Neural cell (in vitro differentiated cells): ENCODE measurements around the gene TUBA8. TPM values are rescaled to one million over a fixed set of nuclear protein-coding genes. Genes with fewer than 3 reads are reported as not detected.
"Not testable (repeated sequence)": the region's sequence is repeated elsewhere in the genome, so short reads cannot be mapped to it uniquely, and the experiment has no call there.

Experiments used
- H2AFZ ChIP-seq: fragments of 200-600, 300-800 bp; sonication (generic), shearing (Covaris generic); 2 replicates; pipeline ENCODE4 v1.6.0; 2014; ENCODE audit warnings: low read depth, mild to moderate bottlenecking, antibody characterized with exemption, low read length, moderate library complexity
- H3F3A ChIP-seq: fragments of 200-600 bp; shearing (Covaris generic); 2 replicates; pipeline ENCODE4 v1.6.1; 2016; ENCODE audit warnings: mild to moderate bottlenecking, moderate library complexity, mixed read lengths, antibody characterized with exemption, low read length; ENCODE audit not compliant: insufficient read depth, poor library complexity, severe bottlenecking
- H3K27ac ChIP-seq: fragments of 200-600, 300-800 bp; sonication (generic), shearing (Covaris generic); 2 replicates; pipeline ENCODE4 v1.5.1; 2014; ENCODE audit warnings: mild to moderate bottlenecking, low read length, moderate library complexity
- H3K27me3 ChIP-seq: fragments of 300-800, 200-600 bp; sonication (generic), shearing (Covaris generic); 2 replicates; pipeline ENCODE4 v1.6.0; 2014; ENCODE audit warnings: mild to moderate bottlenecking, low read depth, low read length, moderate library complexity; ENCODE audit not compliant: insufficient read depth
- H3K36me3 ChIP-seq: fragments of 300-800, 200-600 bp; sonication (generic), shearing (Covaris generic); 2 replicates; pipeline ENCODE4 v1.5.1; 2014; ENCODE audit warnings: mild to moderate bottlenecking, antibody characterized with exemption, low read length, moderate library complexity; ENCODE audit not compliant: insufficient read depth
- H3K4me2 ChIP-seq: fragments of 300-800, 200-600 bp; sonication (generic), shearing (Covaris generic); 2 replicates; pipeline ENCODE4 v1.6.0; 2014; ENCODE audit warnings: mild to moderate bottlenecking, low read length
- H3K4me3 ChIP-seq: fragments of 300-800, 200-600 bp; sonication (generic), shearing (Covaris generic); 2 replicates; pipeline ENCODE4 v1.5.1; 2014; ENCODE audit warnings: mild to moderate bottlenecking, low read length, moderate library complexity
- H3K79me2 ChIP-seq: fragments of 200-600 bp; shearing (Covaris generic); replicated peaks from 2 replicates; pipeline ENCODE4 v1.6.0; 2014; ENCODE audit warnings: mild to moderate bottlenecking, low read length, moderate library complexity; ENCODE audit not compliant: insufficient read depth
- H3K9ac ChIP-seq: fragments of 300-800, 200-600 bp; sonication (generic), shearing (Covaris generic); 2 replicates; pipeline ENCODE4 v1.6.1; 2016; ENCODE audit warnings: mild to moderate bottlenecking, low read length, mixed read lengths
- H3K9me2 ChIP-seq: fragments of 200-600 bp; shearing (Covaris generic); 2 replicates; pipeline ENCODE4 v1.6.1; 2016; ENCODE audit warnings: mild to moderate bottlenecking, low read length, mixed read lengths; ENCODE audit not compliant: insufficient read depth
- H3K9me3 ChIP-seq: fragments of 200-600, 300-800 bp; sonication (generic), shearing (Covaris generic); 2 replicates; pipeline ENCODE4 v1.6.1; 2016; ENCODE audit warnings: mild to moderate bottlenecking, mixed run types, low read length, moderate library complexity, mixed read lengths
- H4K20me1 ChIP-seq: fragments of 200-600 bp; shearing (Covaris generic); 2 replicates; pipeline ENCODE4 v1.6.1; 2016; ENCODE audit warnings: mild to moderate bottlenecking, mixed run types; ENCODE audit not compliant: insufficient read depth
- CTCF ChIP-seq: fragments of 450-650 bp; IDR thresholded peaks from 2 replicates; pipeline ENCODE4 v1.5.1; 2014; ENCODE audit warnings: antibody characterized with exemption, mild to moderate bottlenecking, moderate library complexity; ENCODE audit not compliant: poor library complexity, severe bottlenecking
- EP300 ChIP-seq: fragments of 450-650 bp; conservative IDR thresholded peaks from 2 replicates; pipeline ENCODE4 v1.6.1; 2014; ENCODE audit warnings: antibody characterized with exemption, mild to moderate bottlenecking, moderate library complexity; ENCODE audit not compliant: poor library complexity, severe bottlenecking
- EZH2 ChIP-seq: fragments of 200-600, 300-800 bp; shearing (Covaris generic), sonication (generic); IDR thresholded peaks from 2 replicates; pipeline ENCODE4 v1.6.1; 2014; ENCODE audit warnings: antibody characterized with exemption, low read length, borderline replicate concordance, mild to moderate bottlenecking; ENCODE audit not compliant: insufficient read depth, poor library complexity, severe bottlenecking
- MXI1 ChIP-seq: fragments of 450-650 bp; conservative IDR thresholded peaks from 2 replicates; pipeline ENCODE4 v1.6.1; 2014; ENCODE audit warnings: antibody characterized with exemption, mild to moderate bottlenecking; ENCODE audit not compliant: poor library complexity, severe bottlenecking
- POLR2AphosphoS5 ChIP-seq: IDR thresholded peaks from 2 replicates; pipeline ENCODE4 v1.6.1; 2012
- RAD21 ChIP-seq: fragments of 450-650 bp; conservative IDR thresholded peaks from 2 replicates; pipeline ENCODE4 v1.6.1; 2014; ENCODE audit warnings: antibody characterized with exemption, mild to moderate bottlenecking, moderate library complexity
- REST ChIP-seq: IDR thresholded peaks from 2 replicates; pipeline ENCODE4 v1.6.1; 2012; ENCODE audit warnings: borderline replicate concordance
- SMC3 ChIP-seq: fragments of 450-650 bp; conservative IDR thresholded peaks from 2 replicates; pipeline ENCODE4 v1.6.1; 2014; ENCODE audit warnings: antibody characterized with exemption, mild to moderate bottlenecking, moderate library complexity; ENCODE audit not compliant: poor library complexity
- TAF1 ChIP-seq: IDR thresholded peaks from 2 replicates; pipeline ENCODE4 v1.6.1; 2012; ENCODE audit warnings: low read depth
- polyA plus RNA-seq: library from polyadenylated mRNA; depleted of rRNA; stranded (reverse); fragments of >200 nt; gene quantifications from 2 replicates; pipeline ENCODE4 v1.2.3, GENCODE V29; 2014

Gene TUBA8
- polyA plus RNA-seq, 1 donor from 2014 or later: 1.8 TPM

DNA sequence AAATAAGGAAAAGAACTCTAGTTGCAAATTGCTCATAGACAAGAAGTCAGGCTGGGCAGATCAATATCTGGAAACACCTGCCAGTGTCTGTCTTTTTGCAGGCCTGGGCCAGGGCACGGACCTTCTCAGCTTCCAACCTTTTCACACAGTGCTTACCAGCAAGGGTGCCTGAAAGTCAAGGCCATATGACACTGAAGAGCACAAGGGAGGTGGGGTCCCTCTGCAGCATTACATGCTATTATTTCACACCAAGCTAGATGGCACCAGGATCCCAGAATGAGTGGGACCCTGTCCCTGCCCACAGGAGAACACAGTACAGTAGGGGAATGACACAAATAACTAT, 38.7 kb upstream of the TUBA8 start:
- no peaks in the 10 kb centered on the region for H4K20me1 ChIP-seq
- H3K9me3 ChIP-seq: no peaks in the 10 kb centered on the region
- no peaks in the 10 kb centered on the region for H3K36me3 ChIP-seq
- H3K9me2 ChIP-seq: no peaks in the 10 kb centered on the region
- H2AFZ ChIP-seq: no peak overlapping the region
- H3K4me2 ChIP-seq: no peak overlapping the region
- no peak overlapping the region for H3K4me3 ChIP-seq
- no peak overlapping the region for H3K9ac ChIP-seq
- H3K27ac ChIP-seq: no peak overlapping the region
- no peaks in the 10 kb centered on the region for H3K79me2 ChIP-seq
- H3K27me3 ChIP-seq: no peaks in the 10 kb centered on the region
- TF ChIP-seq EP300 (no peak), REST (no peak), SMC3 (no peak), CTCF (no peak), MXI1 (no peak), RAD21 (no peak), EZH2 (no peak), TAF1 (no peak)
- no peaks in the 10 kb centered on the region for H3F3A ChIP-seq

DNA sequence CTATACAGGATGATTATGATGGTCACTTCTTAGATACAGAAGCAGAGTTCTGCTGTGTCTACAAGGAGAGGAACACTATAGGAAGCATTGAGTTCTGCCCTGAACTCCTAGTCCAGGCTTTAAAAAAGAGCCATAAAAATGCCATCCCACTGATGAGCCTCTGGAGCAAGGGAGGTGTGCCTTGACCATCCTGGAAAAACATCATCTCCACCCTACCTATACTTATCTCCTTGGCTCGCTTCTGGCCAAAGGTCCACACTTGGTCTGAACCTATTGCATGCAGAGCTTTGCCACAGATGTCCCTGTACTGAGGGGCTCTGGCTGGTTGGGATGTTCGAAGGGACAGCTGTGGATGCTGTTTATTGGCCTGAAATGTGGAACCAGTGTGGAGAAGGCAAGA, 37.1 kb upstream of the TUBA8 start:
- no peaks in the 10 kb centered on the region for H3K36me3 ChIP-seq
- TF ChIP-seq TAF1 (no peak), CTCF (no peak), POLR2AphosphoS5 (no peak), RAD21 (no peak), MXI1 (no peak), EZH2 (no peak), EP300 (no peak), SMC3 (no peak), REST (no peak)
- H3K4me2 ChIP-seq: no peak overlapping the region
- H3K79me2 ChIP-seq: peaks cover 5% of the 10 kb centered on the region
- no peak overlapping the region for H3K27ac ChIP-seq
- H2AFZ ChIP-seq: no peak overlapping the region
- H3K9me3 ChIP-seq: no peaks in the 10 kb centered on the region
- H3F3A ChIP-seq: no peaks in the 10 kb centered on the region
- no peaks in the 10 kb centered on the region for H3K27me3 ChIP-seq
- H3K9ac ChIP-seq: no peak overlapping the region
- no peak overlapping the region for H3K4me3 ChIP-seq
- no peaks in the 10 kb centered on the region for H4K20me1 ChIP-seq
- no peaks in the 10 kb centered on the region for H3K9me2 ChIP-seq

DNA sequence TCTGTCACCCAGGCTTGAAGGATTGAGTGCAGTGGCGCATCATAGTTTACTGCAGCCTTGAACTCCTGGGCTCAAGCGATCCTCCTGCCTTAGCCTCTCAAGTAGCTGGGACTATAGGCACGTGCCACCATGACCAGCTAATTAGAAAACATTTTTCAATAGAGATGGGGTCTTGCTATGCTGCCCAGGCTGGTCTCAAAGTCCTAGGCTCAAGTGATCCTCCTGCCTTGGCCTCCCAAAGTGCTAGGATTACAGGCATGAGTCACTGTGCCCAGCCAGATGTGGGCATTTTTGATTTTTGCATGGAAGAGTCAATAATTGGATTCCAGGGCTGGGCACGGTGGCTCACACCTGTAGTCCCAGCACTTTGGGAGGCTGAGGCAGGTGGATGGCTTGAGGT, 36.7 kb upstream of the TUBA8 start:
- not testable (repeated sequence) for H3K4me2 ChIP-seq, H3K27ac ChIP-seq, H3K36me3 ChIP-seq, H2AFZ ChIP-seq, H3K9me3 ChIP-seq, H3K9me2 ChIP-seq, H3K4me3 ChIP-seq, H3K79me2 ChIP-seq, H4K20me1 ChIP-seq, H3K9ac ChIP-seq, H3F3A ChIP-seq, H3K27me3 ChIP-seq
